Effector memory CD4-positive, alpha-beta T cell (primary cell): ENCODE measurements around the gene B3GNT5.
"Not testable (repeated sequence)": the region's sequence is repeated elsewhere in the genome, so short reads cannot be mapped to it uniquely, and the experiment has no call there.

ENCODE experiments used
- DNase-seq, 3 donors: peaks; one replicate each; pipeline ENCODE4 v3.0.0-alpha.2; 2020
- H3K27ac ChIP-seq: 2 replicates; pipeline ENCODE4 v1.7.0; 2013; ENCODE audit warnings: mild to moderate bottlenecking, low read length, moderate library complexity; ENCODE audit not compliant: insufficient read depth, poor library complexity, severe bottlenecking
- H3K27me3 ChIP-seq: replicated peaks from 2 replicates; pipeline ENCODE4 v1.7.0; 2013; ENCODE audit warnings: mild to moderate bottlenecking, low read length; ENCODE audit not compliant: insufficient read depth, control insufficient read depth, poor library complexity, severe bottlenecking
- H3K36me3 ChIP-seq: 2 replicates; pipeline ENCODE4 v1.7.0; 2013; ENCODE audit warnings: mild to moderate bottlenecking, low read length, moderate library complexity; ENCODE audit not compliant: control insufficient read depth, insufficient read depth
- H3K4me1 ChIP-seq: 2 replicates; pipeline ENCODE4 v1.7.0; 2013; ENCODE audit warnings: low read length, mild to moderate bottlenecking; ENCODE audit not compliant: control insufficient read depth, insufficient read depth, poor library complexity, severe bottlenecking
- H3K4me3 ChIP-seq: 2 replicates; pipeline ENCODE4 v1.7.0; 2013; ENCODE audit warnings: low read length, low read depth, mild to moderate bottlenecking; ENCODE audit not compliant: insufficient read depth, poor library complexity, severe bottlenecking
- H3K9me3 ChIP-seq: 2 replicates; pipeline ENCODE4 v1.7.0; 2013; ENCODE audit warnings: mild to moderate bottlenecking, low read length, moderate library complexity; ENCODE audit not compliant: control insufficient read depth

Gene B3GNT5

DNA sequence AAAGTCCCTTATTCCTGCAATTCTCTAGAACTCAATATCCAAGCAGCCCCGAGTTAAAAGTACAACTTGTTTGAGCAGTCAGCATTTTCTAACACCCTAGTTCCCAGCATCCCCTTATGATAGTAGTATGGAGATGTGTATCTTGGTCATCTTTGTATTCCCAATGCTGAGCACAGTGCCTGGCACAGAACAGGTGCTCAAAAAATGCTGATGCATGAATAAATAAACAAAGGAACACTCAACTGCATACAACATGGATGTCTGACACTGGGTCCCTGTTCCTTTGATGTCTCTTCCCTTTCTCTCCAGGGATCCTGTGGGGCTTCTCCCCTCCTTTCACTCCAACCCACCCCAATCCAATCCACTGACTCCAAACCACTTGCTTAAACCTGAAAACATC lies 23.9 kb upstream of the B3GNT5 start:
- H3K27me3 ChIP-seq: no peaks in the 10 kb centered on the region
- H3K36me3 ChIP-seq: no peaks in the 10 kb centered on the region
- no peaks in the 10 kb centered on the region for H3K9me3 ChIP-seq
- no peak for DNase-seq
- H3K4me3 ChIP-seq: no peak overlapping the region
- no peak overlapping the region for H3K27ac ChIP-seq
- no peaks in the 10 kb centered on the region for H3K4me1 ChIP-seq

DNA sequence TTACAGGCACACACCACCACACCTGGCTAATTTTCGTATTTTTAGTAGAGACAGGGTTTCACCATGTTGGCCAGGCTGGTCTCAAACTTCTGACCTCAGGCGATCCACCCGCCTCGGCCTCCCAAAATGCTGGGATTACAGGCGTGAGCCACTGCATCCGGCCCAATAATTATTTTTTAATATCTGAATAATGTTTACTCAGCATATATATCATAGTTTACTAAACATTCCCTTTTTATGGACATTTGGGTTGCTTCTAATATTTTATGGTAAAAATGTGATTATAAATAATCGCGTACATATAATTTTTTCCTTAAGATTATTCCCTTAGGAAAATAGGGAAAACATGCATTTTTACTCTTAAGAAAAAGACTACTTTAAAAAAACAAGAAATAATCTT lies 22.8 kb upstream of the B3GNT5 start:
- H3K9me3 ChIP-seq, H3K27ac ChIP-seq, H3K4me1 ChIP-seq, H3K4me3 ChIP-seq, H3K27me3 ChIP-seq, DNase-seq, H3K36me3 ChIP-seq: not testable (repeated sequence)

DNA sequence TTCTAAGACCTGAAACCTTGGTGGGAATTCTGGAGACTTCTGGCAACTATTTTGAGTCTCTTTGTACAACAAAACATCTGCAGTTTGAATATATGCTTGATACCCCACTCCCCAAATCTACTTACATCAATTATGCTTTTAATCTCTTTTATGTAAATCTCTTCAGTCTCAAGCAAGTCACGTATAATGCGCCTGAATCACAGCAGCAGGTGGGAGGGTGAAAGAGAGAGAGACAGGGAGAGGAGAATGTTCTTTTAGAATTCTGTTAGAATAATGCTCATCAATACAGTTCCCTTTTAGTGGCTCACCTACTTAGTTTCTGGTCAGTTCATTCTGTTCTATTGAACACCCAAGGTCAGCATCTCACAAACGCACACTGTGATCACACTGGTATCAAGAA lies 22.2 kb upstream of the B3GNT5 start:
- no peak overlapping the region for H3K27ac ChIP-seq
- no peaks in the 10 kb centered on the region for H3K27me3 ChIP-seq
- no peak overlapping the region for H3K4me3 ChIP-seq
- no peak for DNase-seq
- H3K4me1 ChIP-seq: no peaks in the 10 kb centered on the region
- H3K36me3 ChIP-seq: no peaks in the 10 kb centered on the region
- H3K9me3 ChIP-seq: no peaks in the 10 kb centered on the region

DNA sequence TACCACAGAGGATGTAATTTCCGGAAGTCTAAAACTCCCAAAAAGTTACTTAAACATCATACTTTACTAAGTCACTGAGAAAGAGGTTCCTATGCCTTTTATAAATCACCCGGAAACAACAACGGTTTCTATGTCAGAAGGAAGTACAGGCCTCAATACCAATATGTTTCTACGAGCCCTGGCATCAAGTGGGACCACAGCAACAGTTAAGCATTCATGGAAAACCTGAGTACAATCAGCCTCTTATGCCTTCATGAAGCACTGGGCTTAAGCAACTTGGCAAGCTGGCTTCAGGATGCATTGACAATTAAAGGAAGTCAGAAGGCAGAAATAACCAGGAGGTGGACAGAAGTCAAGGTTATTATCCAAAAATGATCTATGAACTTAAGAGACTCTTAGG lies 19.1 kb upstream of the B3GNT5 start:
- no peaks in the 10 kb centered on the region for H3K27me3 ChIP-seq
- DNase-seq: no peak
- H3K27ac ChIP-seq: no peak overlapping the region
- H3K4me3 ChIP-seq: no peak overlapping the region
- H3K4me1 ChIP-seq: no peaks in the 10 kb centered on the region
- no peaks in the 10 kb centered on the region for H3K9me3 ChIP-seq
- no peaks in the 10 kb centered on the region for H3K36me3 ChIP-seq

DNA sequence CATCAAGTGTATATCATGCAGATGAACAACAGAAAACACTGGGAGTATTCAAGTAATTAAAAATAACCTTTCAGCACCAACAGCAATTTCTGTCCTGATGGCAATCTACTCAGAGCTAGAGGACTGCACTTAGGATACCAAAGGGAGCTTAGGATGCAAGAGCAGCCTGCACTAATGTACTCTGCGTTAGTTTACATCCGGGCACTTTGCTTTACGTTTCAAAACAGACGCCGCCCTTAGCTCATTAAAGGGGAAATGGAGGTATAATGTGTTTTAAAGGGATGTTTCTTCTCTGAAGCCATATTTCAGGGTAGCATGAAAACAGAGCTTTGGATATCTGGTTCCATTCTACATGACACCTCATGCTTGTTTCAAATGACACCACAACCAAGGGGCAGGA lies 14.0 kb upstream of the B3GNT5 start:
- H3K4me1 ChIP-seq: no peaks in the 10 kb centered on the region
- peaks cover 4% of the 10 kb centered on the region for H3K9me3 ChIP-seq
- DNase-seq: no peak
- no peaks in the 10 kb centered on the region for H3K36me3 ChIP-seq
- H3K27me3 ChIP-seq: no peaks in the 10 kb centered on the region
- H3K27ac ChIP-seq: no peak overlapping the region
- no peak overlapping the region for H3K4me3 ChIP-seq

GRCh38 chr3:183242431-183242830 lies 10.6 kb upstream of the B3GNT5 start:
- no peaks in the 10 kb centered on the region for H3K27me3 ChIP-seq
- no peak for DNase-seq
- peaks cover 4% of the 10 kb centered on the region for H3K9me3 ChIP-seq
- H3K36me3 ChIP-seq: no peaks in the 10 kb centered on the region
- no peaks in the 10 kb centered on the region for H3K4me1 ChIP-seq
- H3K4me3 ChIP-seq: no peak overlapping the region
- H3K27ac ChIP-seq: no peak overlapping the region

DNA sequence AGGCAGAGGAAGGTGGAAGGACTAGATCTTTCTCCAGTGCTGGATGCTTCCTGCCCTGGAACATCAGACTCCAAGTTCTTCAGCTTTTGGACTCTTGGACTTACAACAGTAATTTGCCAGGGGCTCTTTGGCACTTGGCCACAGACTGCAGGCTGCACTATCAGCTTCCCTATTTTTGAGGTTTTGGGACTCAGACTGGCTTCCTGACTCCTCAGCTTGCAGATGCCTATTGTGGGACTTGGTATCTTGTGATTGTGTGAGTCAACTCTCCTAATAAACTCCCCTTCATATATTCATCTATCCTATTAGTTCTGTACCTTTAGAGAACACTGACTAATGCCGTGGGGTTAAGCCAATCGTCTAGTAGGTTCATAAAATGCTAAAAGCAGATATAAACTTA lies 8.8 kb upstream of the B3GNT5 start:
- H3K36me3 ChIP-seq: no peaks in the 10 kb centered on the region
- peaks cover 4% of the 10 kb centered on the region for H3K9me3 ChIP-seq
- DNase-seq: no peak
- H3K27ac ChIP-seq: no peak overlapping the region
- H3K4me3 ChIP-seq: no peak overlapping the region
- no peaks in the 10 kb centered on the region for H3K27me3 ChIP-seq
- H3K4me1 ChIP-seq: no peaks in the 10 kb centered on the region

GRCh38 chr3:183244981-183245476 lies 8.0 kb upstream of the B3GNT5 start:
- Histone ChIP-seq H3K4me3 (no peak overlapping the region), H3K27ac (no peak overlapping the region), H3K9me3 (peaks cover 4% of the 10 kb centered on the region), H3K36me3 (no peaks in the 10 kb centered on the region), H3K4me1 (no peaks in the 10 kb centered on the region), H3K27me3 (no peaks in the 10 kb centered on the region)
- no peak for DNase-seq

DNA sequence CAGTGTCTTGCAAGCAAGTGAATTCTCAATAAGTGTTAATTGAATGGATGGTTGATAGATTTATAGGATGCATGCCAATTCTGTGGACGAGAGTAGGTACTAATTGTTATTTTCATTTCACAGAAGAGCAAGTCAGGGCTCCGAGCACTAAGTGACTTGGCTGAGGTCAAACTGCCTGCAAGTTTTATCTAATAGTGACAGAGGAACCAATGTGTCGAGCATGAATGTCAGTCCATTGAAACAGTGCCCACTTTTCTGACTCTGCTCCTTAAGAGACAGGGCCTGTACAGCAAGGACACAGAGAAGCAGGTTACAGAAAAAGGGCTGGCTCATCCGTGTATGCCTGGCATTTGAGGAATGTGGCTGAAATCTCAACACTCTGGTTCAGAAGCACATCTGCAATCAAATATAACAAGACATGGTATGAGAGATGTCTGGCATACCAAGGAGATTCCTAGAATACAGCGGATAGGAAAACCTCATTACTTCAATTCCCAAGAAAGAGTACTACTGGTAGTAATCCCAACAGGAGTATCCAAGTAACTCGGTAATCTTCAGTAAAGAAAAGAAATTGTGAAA lies 6.0 kb upstream of the B3GNT5 start:
- H3K4me1 ChIP-seq: no peaks in the 10 kb centered on the region
- H3K36me3 ChIP-seq: no peaks in the 10 kb centered on the region
- no peak for DNase-seq

GRCh38 chr3:183249006-183249718 lies 3.9 kb upstream of the B3GNT5 start:
- DNase-seq: no peak
- Histone ChIP-seq H3K36me3 (no peaks in the 10 kb centered on the region), H3K4me3 (no peak overlapping the region), H3K27ac (no peak overlapping the region), H3K9me3 (no peaks in the 10 kb centered on the region), H3K27me3 (peaks cover 6% of the 10 kb centered on the region), H3K4me1 (no peaks in the 10 kb centered on the region)

More for the DNA sequence above, 6.0 kb upstream of the B3GNT5 start:
- Histone ChIP-seq H3K4me3 (no peak overlapping the region), H3K27me3 (no peaks in the 10 kb centered on the region), H3K9me3 (peaks cover 4% of the 10 kb centered on the region), H3K27ac (no peak overlapping the region)
